Measurements from ENCODE around the gene ATP2A3.

GRCh38 chr17:3904501-3904900 lies 59.7 kb downstream of the ATP2A3 start:
- no peak for TF ChIP-seq CTCF (IDR thresholded peaks at IDR 0.05)
- TF ChIP-seq POLR2A (IDR thresholded peaks at IDR 0.05), result no peak

Measured in adrenal gland (tissue), 5 donors.